Measurements from ENCODE around the gene CCDC68. TPM values are rescaled to one million over a fixed set of nuclear protein-coding genes. Genes with fewer than 3 reads are reported as not detected.
A peak's percentile ranks its signal among the peaks of the same experiment; 100 is the strongest.
"Not testable (repeated sequence)": the region's sequence is repeated elsewhere in the genome, so short reads cannot be mapped to it uniquely, and the experiment has no call there.

Gene CCDC68
- total RNA-seq, 2 donors from 2014 or later, result 0.74 TPM; not detected in 1

GRCh38 chr18:54975598-54975997 is 16.3 kb upstream of the CCDC68 start:
- ATAC-seq (no peak), DNase-seq (ENCODE audit: low spot score) (no peak)
- Mint-ChIP-seq H3K27ac (no peak overlapping the region), H3K4me1 (ENCODE audit: low read depth in 2 of 2) (no peaks in the 10 kb centered on the region), H3K9me3 (no peaks in the 10 kb centered on the region), H3K4me3 (no peak overlapping the region), H3K36me3 (no peaks in the 10 kb centered on the region), H3K27me3 (peaks cover 5 to 7% of the 10 kb centered on the region in 2 donors)

GRCh38 chr18:54973046-54973445 is 13.8 kb upstream of the CCDC68 start:
- Mint-ChIP-seq H3K27ac (no peak overlapping the region), H3K4me1 (ENCODE audit: low read depth in 2 of 2) (no peaks in the 10 kb centered on the region)
- DNase-seq (ENCODE audit: low spot score), result no peak

GRCh38 chr18:54968807-54969206 is 9.5 kb upstream of the CCDC68 start:
- no peak for ATAC-seq
- Mint-ChIP-seq H3K36me3 (no peaks in the 10 kb centered on the region), H3K9me3 (no peaks in the 10 kb centered on the region), H3K27me3 (peaks cover 12 to 14% of the 10 kb centered on the region in 2 donors), H3K4me1 (ENCODE audit: low read depth in 2 of 2) (no peaks in the 10 kb centered on the region), H3K4me3 (no peak overlapping the region), H3K27ac (no peak overlapping the region)
- no peak for DNase-seq (ENCODE audit: low spot score)

More at GRCh38 chr18:54973046-54973445, 13.8 kb upstream of the CCDC68 start:
- no peak overlapping the region for H3K4me3 Mint-ChIP-seq
- H3K36me3 Mint-ChIP-seq, result no peaks in the 10 kb centered on the region
- ATAC-seq, result no peak
- no peaks in the 10 kb centered on the region for H3K9me3 Mint-ChIP-seq
- peaks cover 0 to 5% of the 10 kb centered on the region in 2 donors for H3K27me3 Mint-ChIP-seq

GRCh38 chr18:54968237-54968636 is 9.0 kb upstream of the CCDC68 start:
- H3K27me3 Mint-ChIP-seq, result peaks cover 13 to 19% of the 10 kb centered on the region in 2 donors
- ATAC-seq, H3K9me3 Mint-ChIP-seq: not testable (repeated sequence)

GRCh38 chr18:54967786-54968185 is 8.5 kb upstream of the CCDC68 start:
- Mint-ChIP-seq H3K36me3 (no peaks in the 10 kb centered on the region), H3K9me3 (no peaks in the 10 kb centered on the region), H3K27me3 (peaks cover 13 to 22% of the 10 kb centered on the region in 2 donors), H3K4me1 (ENCODE audit: low read depth in 2 of 2) (no peaks in the 10 kb centered on the region), H3K27ac (no peak overlapping the region), H3K4me3 (no peak overlapping the region)
- ATAC-seq, result no peak
- DNase-seq (ENCODE audit: low spot score), result no peak

More at GRCh38 chr18:54968237-54968636, 9.0 kb upstream of the CCDC68 start:
- H3K36me3 Mint-ChIP-seq; H3K4me3 Mint-ChIP-seq; H3K27ac Mint-ChIP-seq; DNase-seq (ENCODE audit: low spot score); H3K4me1 Mint-ChIP-seq (ENCODE audit: low read depth in 2 of 2): not testable (repeated sequence)

- no peaks in the 10 kb centered on the region for H3K36me3 Mint-ChIP-seq
- H3K27me3 Mint-ChIP-seq, result peaks cover 20 to 31% of the 10 kb centered on the region in 2 donors
- H3K4me3 Mint-ChIP-seq, result no peak overlapping the region
- DNase-seq (ENCODE audit: low spot score), result no peak
- no peak overlapping the region for H3K27ac Mint-ChIP-seq
- H3K9me3 Mint-ChIP-seq, result no peaks in the 10 kb centered on the region
- ATAC-seq, result no peak
- H3K4me1 Mint-ChIP-seq (ENCODE audit: low read depth in 2 of 2), result no peaks in the 10 kb centered on the region
Measured at GRCh38 chr18:54964741-54965140, 5.5 kb upstream of the CCDC68 start.

- Mint-ChIP-seq H3K27me3 (peaks cover 28 to 43% of the 10 kb centered on the region in 2 donors), H3K9me3 (no peaks in the 10 kb centered on the region), H3K36me3 (no peaks in the 10 kb centered on the region), H3K4me1 (ENCODE audit: low read depth in 2 of 2) (no peaks in the 10 kb centered on the region), H3K4me3 (no peak overlapping the region), H3K27ac (no peak overlapping the region)
- no peak for ATAC-seq
- no peak for DNase-seq (ENCODE audit: low spot score)
Measured at GRCh38 chr18:54962919-54963645, 3.8 kb upstream of the CCDC68 start.

GRCh38 chr18:54961868-54962267 is 2.6 kb upstream of the CCDC68 start:
- DNase-seq (ENCODE audit: low spot score), result no peak
- ATAC-seq, result no peak
- no peaks in the 10 kb centered on the region for H3K9me3 Mint-ChIP-seq
- H3K4me3 Mint-ChIP-seq, result no peak overlapping the region
- H3K27me3 Mint-ChIP-seq, result peaks cover 32 to 52% of the 10 kb centered on the region in 2 donors
- peak overlapping the region in 1 of 2 donors; percentile 74 for H3K27ac Mint-ChIP-seq
- no peaks in the 10 kb centered on the region for H3K4me1 Mint-ChIP-seq (ENCODE audit: low read depth in 2 of 2)
- no peaks in the 10 kb centered on the region for H3K36me3 Mint-ChIP-seq

GRCh38 chr18:54961016-54961423 is 1.8 kb upstream of the CCDC68 start:
- Mint-ChIP-seq H3K4me3 (no peak overlapping the region), H3K36me3 (no peaks in the 10 kb centered on the region), H3K9me3 (no peaks in the 10 kb centered on the region), H3K27me3 (peaks cover 31 to 50% of the 10 kb centered on the region in 2 donors), H3K27ac (no peak overlapping the region), H3K4me1 (ENCODE audit: low read depth in 2 of 2) (no peaks in the 10 kb centered on the region)
- ATAC-seq (no peak), DNase-seq (ENCODE audit: low spot score) (no peak)

- H3K9me3 Mint-ChIP-seq, result no peaks in the 10 kb centered on the region
- peak overlapping the region; percentile 12 for H3K4me3 Mint-ChIP-seq
- H3K27ac Mint-ChIP-seq, result no peak overlapping the region
- peaks cover 29 to 46% of the 10 kb centered on the region in 2 donors for H3K27me3 Mint-ChIP-seq
- H3K36me3 Mint-ChIP-seq, result no peaks in the 10 kb centered on the region
- ATAC-seq (no peak), DNase-seq (ENCODE audit: low spot score) (no peak)
- no peaks in the 10 kb centered on the region for H3K4me1 Mint-ChIP-seq (ENCODE audit: low read depth in 2 of 2)
Measured at GRCh38 chr18:54960197-54960596, 936 bp upstream of the CCDC68 start.

GRCh38 chr18:54957996-54958395 is 1.3 kb downstream of the CCDC68 start:
- peaks cover 28 to 41% of the 10 kb centered on the region in 2 donors for H3K27me3 Mint-ChIP-seq
- H3K36me3 Mint-ChIP-seq, result no peaks in the 10 kb centered on the region
- DNase-seq (ENCODE audit: low spot score), result no peak
- H3K4me1 Mint-ChIP-seq (ENCODE audit: low read depth in 2 of 2), result no peaks in the 10 kb centered on the region
- no peaks in the 10 kb centered on the region for H3K9me3 Mint-ChIP-seq
- H3K27ac Mint-ChIP-seq, result no peak overlapping the region
- no peak overlapping the region for H3K4me3 Mint-ChIP-seq
- no peak for ATAC-seq

- peaks cover 25 to 41% of the 10 kb centered on the region in 2 donors for H3K27me3 Mint-ChIP-seq
- H3K27ac Mint-ChIP-seq, result no peak overlapping the region
- no peaks in the 10 kb centered on the region for H3K4me1 Mint-ChIP-seq (ENCODE audit: low read depth in 2 of 2)
- DNase-seq (ENCODE audit: low spot score) (no peak), ATAC-seq (no peak)
- H3K4me3 Mint-ChIP-seq, result no peak overlapping the region
- H3K36me3 Mint-ChIP-seq, result no peaks in the 10 kb centered on the region
- H3K9me3 Mint-ChIP-seq, result no peaks in the 10 kb centered on the region
Measured at GRCh38 chr18:54957296-54957832, 1.9 kb downstream of the CCDC68 start.

GRCh38 chr18:54956506-54956905 is 2.8 kb downstream of the CCDC68 start:
- H3K4me1 Mint-ChIP-seq (ENCODE audit: low read depth in 2 of 2), result no peaks in the 10 kb centered on the region
- H3K27me3 Mint-ChIP-seq, result peaks cover 25 to 41% of the 10 kb centered on the region in 2 donors
- H3K36me3 Mint-ChIP-seq, result no peaks in the 10 kb centered on the region
- no peak overlapping the region for H3K27ac Mint-ChIP-seq
- H3K9me3 Mint-ChIP-seq, result no peaks in the 10 kb centered on the region
- ATAC-seq (no peak), DNase-seq (ENCODE audit: low spot score) (no peak)
- H3K4me3 Mint-ChIP-seq, result no peak overlapping the region

- H3K27me3 Mint-ChIP-seq, result peaks cover 11 to 17% of the 10 kb centered on the region in 2 donors
- H3K9me3 Mint-ChIP-seq, result no peaks in the 10 kb centered on the region
- H3K27ac Mint-ChIP-seq, result no peak overlapping the region
- DNase-seq (ENCODE audit: low spot score) (no peak), ATAC-seq (no peak)
- no peaks in the 10 kb centered on the region for H3K4me1 Mint-ChIP-seq (ENCODE audit: low read depth in 2 of 2)
- H3K4me3 Mint-ChIP-seq, result no peak overlapping the region
- H3K36me3 Mint-ChIP-seq, result no peaks in the 10 kb centered on the region
Measured at GRCh38 chr18:54952026-54952425, 7.2 kb downstream of the CCDC68 start.

Measured in natural killer cell treated with Interleukin-12 subunit alpha and Interleukin-12 subunit beta and Interleukin-15 and Interleukin-18, amount 100 ng/mL, for 72 hours (primary cell).